NT2/D1 (cell line): ENCODE data around the gene RCSD1.

Experiments
- DNase-seq: peaks from one replicate; pipeline ENCODE4 v3.0.0-alpha.2; 2011; ENCODE audit warnings: low read depth, low spot score
- H3K27me3 ChIP-seq: 2 replicates; pipeline ENCODE4 v1.6.0; 2011; ENCODE audit warnings: mild to moderate bottlenecking; ENCODE audit not compliant: insufficient read length, insufficient read depth
- H3K36me3 ChIP-seq: 2 replicates; pipeline ENCODE4 v1.6.1; 2011; ENCODE audit warnings: mild to moderate bottlenecking, low read length, mixed read lengths; ENCODE audit not compliant: insufficient read depth, insufficient read length
- H3K4me1 ChIP-seq: 2 replicates; pipeline ENCODE4 v1.5.1; 2011; ENCODE audit not compliant: insufficient read depth, insufficient read length
- H3K4me3 ChIP-seq: 2 replicates; pipeline ENCODE4 v1.5.1; 2011; ENCODE audit warnings: low read depth; ENCODE audit not compliant: insufficient read length
- H3K9ac ChIP-seq: 2 replicates; pipeline ENCODE4 v1.6.0; 2011; ENCODE audit warnings: low read depth; ENCODE audit not compliant: insufficient read length
- H3K9me3 ChIP-seq: 2 replicates; pipeline ENCODE4 v1.5.1; 2011; ENCODE audit warnings: mild to moderate bottlenecking, low read length; ENCODE audit not compliant: insufficient read depth
- SUZ12 ChIP-seq: IDR thresholded peaks from 2 replicates; pipeline ENCODE4 v1.6.1; 2011; ENCODE audit not compliant: insufficient read length, insufficient read depth; ENCODE audit errors: extremely low read depth
- YY1 ChIP-seq: IDR thresholded peaks from 2 replicates; pipeline ENCODE4 v1.6.1; 2011; ENCODE audit not compliant: insufficient read length, insufficient read depth
- ZNF274 ChIP-seq: IDR thresholded peaks from 2 replicates; pipeline ENCODE4 v1.6.1; 2011; ENCODE audit warnings: mild to moderate bottlenecking, low read depth, low read length

The RCSD1 gene

DNA sequence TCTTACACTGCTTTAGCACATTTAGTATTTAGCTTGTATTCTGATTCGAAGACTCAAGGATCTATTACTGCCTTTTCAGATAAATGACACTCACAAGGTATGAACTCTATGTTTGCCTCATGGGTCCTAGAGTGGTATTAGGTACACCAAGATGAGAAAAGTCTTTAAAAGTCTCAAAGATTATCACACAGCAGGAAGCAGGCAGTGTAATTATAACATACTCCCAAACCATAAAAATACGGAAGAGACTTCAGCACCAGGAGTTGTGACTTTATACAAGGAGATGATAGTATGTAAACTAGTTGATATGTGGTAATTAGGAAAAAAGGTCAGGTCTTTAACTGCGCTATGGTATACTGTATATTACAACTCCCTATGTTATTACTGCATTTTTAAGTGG, 11.2 kb upstream of the RCSD1 start:
- DNase-seq = no peak
- peaks cover 8% of the 10 kb centered on the region; the same call in 1 of the 2 replicates for H3K9me3 ChIP-seq
- TF ChIP-seq ZNF274 (no peak), YY1 (no peak), SUZ12 (no peak)
- H3K27me3 ChIP-seq = no peaks in the 10 kb centered on the region
- no peak overlapping the region for H3K9ac ChIP-seq
- H3K4me3 ChIP-seq = no peak overlapping the region
- no peaks in the 10 kb centered on the region for H3K4me1 ChIP-seq
- no peaks in the 10 kb centered on the region for H3K36me3 ChIP-seq

- Histone ChIP-seq H3K4me1 (no peaks in the 10 kb centered on the region), H3K9me3 (peaks cover 4% of the 10 kb centered on the region; the same call in 1 of the 2 replicates)
Measured at GRCh38 chr1:167620002-167620401, 10.0 kb upstream of the RCSD1 start.

GRCh38 chr1:167621780-167622313, 8.2 kb upstream of the RCSD1 start:
- DNase-seq = no peak
- no peaks in the 10 kb centered on the region for H3K4me1 ChIP-seq

More at GRCh38 chr1:167620002-167620401, 10.0 kb upstream of the RCSD1 start:
- no peak overlapping the region for H3K4me3 ChIP-seq
- no peak overlapping the region for H3K9ac ChIP-seq
- TF ChIP-seq SUZ12 (no peak), YY1 (no peak), ZNF274 (no peak)
- H3K27me3 ChIP-seq = no peaks in the 10 kb centered on the region
- DNase-seq = no peak
- H3K36me3 ChIP-seq = no peaks in the 10 kb centered on the region

DNA sequence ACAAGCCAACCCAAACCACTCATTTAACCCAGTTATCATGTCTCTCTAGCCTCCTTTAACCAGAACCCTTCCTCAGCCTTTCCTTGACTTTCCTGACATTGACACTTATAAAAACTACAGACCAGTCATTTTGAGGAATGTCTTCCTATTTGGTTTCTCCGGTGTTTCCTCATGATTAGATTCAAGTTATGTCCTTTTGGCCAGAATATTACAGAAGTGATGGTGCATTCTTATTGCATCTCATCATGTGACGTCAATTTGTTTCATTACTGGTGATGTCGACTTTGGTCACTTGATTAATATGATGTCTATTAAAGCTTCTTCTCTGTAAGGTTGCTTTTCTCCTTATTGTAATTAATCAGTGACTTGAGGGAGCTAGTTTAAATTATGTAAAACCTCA, 6.1 kb upstream of the RCSD1 start:
- Histone ChIP-seq H3K27me3 (peaks cover 16% of the 10 kb centered on the region), H3K9me3 (peaks cover 10% of the 10 kb centered on the region; the same call in 1 of the 2 replicates), H3K36me3 (no peaks in the 10 kb centered on the region), H3K9ac (no peak overlapping the region), H3K4me3 (no peak overlapping the region), H3K4me1 (peaks cover 4% of the 10 kb centered on the region)
- no peak for TF ChIP-seq SUZ12
- TF ChIP-seq YY1 = no peak
- no peak for TF ChIP-seq ZNF274
- no peak for DNase-seq

More at GRCh38 chr1:167621780-167622313, 8.2 kb upstream of the RCSD1 start:
- no peak overlapping the region for H3K4me3 ChIP-seq
- no peaks in the 10 kb centered on the region for H3K36me3 ChIP-seq
- H3K9me3 ChIP-seq = peaks cover 10% of the 10 kb centered on the region; the same call in 1 of the 2 replicates
- peaks cover 4% of the 10 kb centered on the region for H3K27me3 ChIP-seq
- no peak overlapping the region for H3K9ac ChIP-seq
- TF ChIP-seq SUZ12 (no peak), YY1 (no peak), ZNF274 (no peak)

DNA sequence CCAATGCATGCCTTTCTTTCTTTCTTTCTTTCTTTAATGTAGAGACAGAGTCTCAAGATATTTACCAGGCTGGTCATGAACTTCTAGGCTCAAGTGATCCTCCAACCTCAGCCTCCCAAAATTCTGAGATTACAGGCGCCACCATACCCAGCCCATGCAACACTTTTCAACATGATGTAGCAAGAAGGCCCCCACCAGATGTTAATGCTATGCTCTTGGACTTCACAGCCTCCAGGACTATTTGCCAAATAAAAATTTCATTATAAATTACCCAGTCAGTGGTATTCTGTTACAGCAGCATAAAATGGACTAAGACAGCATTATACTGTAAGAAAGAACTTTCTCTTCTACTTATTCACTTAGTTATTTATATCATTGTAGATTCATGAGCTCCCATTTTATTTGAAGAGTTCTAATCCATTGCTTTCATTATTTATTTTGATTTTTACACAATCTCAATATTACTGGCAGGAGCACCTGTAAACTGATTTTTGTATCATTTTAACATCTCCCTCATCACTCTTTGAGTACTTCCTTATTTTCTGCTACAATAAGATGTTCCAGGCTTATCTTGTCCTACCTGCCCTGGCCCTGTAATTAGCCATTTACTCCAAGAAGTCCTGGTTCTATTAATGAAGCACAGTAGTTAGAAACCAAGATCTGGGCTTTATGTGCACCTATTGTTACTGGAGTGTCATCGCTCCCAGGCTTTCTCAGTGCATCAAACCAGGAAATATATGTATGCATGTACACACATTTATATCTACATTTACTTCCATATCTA, 4.8 kb upstream of the RCSD1 start:
- Histone ChIP-seq H3K36me3 (no peaks in the 10 kb centered on the region), H3K4me3 (no peak overlapping the region), H3K9me3 (peaks cover 10% of the 10 kb centered on the region; the same call in 1 of the 2 replicates), H3K9ac (no peak overlapping the region), H3K27me3 (peaks cover 28% of the 10 kb centered on the region), H3K4me1 (peaks cover 4% of the 10 kb centered on the region)
- DNase-seq = no peak
- TF ChIP-seq SUZ12 = no peak
- TF ChIP-seq YY1 = no peak

DNA sequence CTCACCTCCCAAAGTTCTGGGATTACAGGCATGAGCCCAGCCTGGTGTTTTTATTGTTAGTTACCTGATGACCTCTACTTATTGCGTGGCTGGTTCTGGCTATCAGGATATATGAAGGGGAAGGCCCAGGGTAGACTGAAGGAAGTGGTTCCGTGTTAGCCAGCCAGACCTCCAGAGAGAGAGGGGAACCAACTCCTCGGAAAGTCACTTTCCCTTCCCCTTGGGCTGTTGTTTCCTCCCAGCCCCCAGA, 2.5 kb upstream of the RCSD1 start:
- H3K4me3 ChIP-seq = no peak overlapping the region
- no peaks in the 10 kb centered on the region for H3K36me3 ChIP-seq
- peaks cover 10% of the 10 kb centered on the region; the same call in 1 of the 2 replicates for H3K9me3 ChIP-seq
- TF ChIP-seq YY1 = no peak
- no peak for TF ChIP-seq ZNF274
- no peak for TF ChIP-seq SUZ12
- peaks cover 4% of the 10 kb centered on the region for H3K4me1 ChIP-seq
- peaks cover 45% of the 10 kb centered on the region for H3K27me3 ChIP-seq
- no peak overlapping the region for H3K9ac ChIP-seq
- DNase-seq = no peak

DNA sequence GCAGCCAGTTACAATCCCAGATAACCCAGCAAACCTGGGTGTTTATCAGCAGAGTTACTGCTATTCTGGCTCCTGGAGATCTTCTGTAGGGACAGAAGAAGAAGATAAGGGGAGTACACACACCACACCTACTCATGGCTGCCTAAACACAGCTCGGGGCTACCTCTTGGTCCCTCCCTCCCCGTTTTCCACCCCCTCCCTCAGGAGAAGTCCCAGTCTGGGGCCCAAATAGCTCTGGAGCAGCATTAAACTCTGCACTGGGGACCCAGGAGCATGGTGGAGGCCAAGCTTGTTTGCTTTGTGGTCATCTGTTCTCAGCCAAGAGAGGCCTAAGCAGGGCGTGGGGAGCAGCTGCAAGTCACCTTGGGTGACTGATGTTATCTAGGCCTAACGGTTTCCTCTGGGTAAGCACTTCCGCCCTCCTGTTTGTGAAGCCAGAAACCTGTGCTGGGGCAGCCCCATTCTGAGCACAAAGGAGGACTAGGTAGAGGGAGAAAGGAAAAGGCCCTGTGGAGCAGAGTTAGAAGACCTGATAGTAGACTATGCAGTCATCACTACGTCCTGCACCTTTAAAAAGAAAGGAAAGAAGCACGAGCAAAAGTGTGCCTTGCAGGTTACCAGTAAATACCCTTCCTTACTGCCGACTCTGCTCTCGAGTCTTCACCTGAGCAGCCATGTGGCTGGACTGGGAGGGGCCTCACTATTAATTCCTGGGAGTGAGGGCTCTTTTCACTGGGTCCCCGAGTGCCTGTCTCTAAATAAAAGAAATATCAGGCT, 2.0 kb upstream of the RCSD1 start:
- DNase-seq = no peak
- H3K27me3 ChIP-seq = peaks cover 45% of the 10 kb centered on the region
- H3K9ac ChIP-seq = no peak overlapping the region
- H3K4me1 ChIP-seq = peaks cover 4% of the 10 kb centered on the region
- H3K9me3 ChIP-seq = peaks cover 10% of the 10 kb centered on the region; the same call in 1 of the 2 replicates
- H3K36me3 ChIP-seq = no peaks in the 10 kb centered on the region
- TF ChIP-seq SUZ12 = no peak
- no peak for TF ChIP-seq ZNF274
- TF ChIP-seq YY1 = no peak
- H3K4me3 ChIP-seq = no peak overlapping the region
